Activated T-cell treated with anti-CD3 and anti-CD28 coated beads for 48 hours (primary cell): Measurements from ENCODE around the gene SULT2B1.
"Not testable (repeated sequence)": the region's sequence is repeated elsewhere in the genome, so short reads cannot be mapped to it uniquely, and the experiment has no call there.

Source experiments
- DNase-seq: peaks from one replicate; pipeline ENCODE4 v3.0.0-alpha.2; 2020; ENCODE audit warnings: low read depth

Gene SULT2B1

GRCh38 chr19:48529156-48529555 is 22.8 kb upstream of the SULT2B1 start:
- no peak for DNase-seq

DNA sequence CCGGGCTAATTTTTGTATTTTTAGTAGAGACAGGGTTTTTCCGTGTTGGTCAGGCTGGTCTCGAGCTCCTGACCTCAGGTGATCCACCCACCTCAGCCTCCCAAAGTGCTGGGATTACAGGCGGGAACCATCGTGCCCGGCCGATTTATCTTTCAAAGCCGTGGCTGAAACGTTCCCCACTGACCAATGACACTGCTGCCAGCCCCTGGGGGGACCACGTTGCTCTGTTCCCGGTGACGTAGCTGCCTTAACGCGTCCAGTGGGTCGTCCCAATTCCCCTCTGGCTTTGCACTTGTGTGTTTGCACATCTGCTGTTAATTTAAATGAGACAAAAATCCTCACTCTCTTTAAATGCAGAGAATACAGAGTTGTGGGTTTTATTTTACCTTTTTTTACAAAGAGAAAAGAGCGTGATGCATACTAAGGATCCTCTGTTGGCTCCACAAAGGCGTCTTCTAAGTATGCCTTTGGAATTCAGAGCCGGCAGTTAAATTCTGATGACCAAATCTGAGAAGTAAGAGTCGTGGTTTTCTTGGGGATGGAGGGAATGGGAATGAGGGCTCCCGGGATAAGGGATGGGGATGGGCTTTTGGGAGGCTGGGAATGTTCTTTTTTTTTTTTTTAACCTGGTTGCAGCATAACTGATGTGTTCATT is 21.8 kb upstream of the SULT2B1 start:
- DNase-seq: no peak

DNA sequence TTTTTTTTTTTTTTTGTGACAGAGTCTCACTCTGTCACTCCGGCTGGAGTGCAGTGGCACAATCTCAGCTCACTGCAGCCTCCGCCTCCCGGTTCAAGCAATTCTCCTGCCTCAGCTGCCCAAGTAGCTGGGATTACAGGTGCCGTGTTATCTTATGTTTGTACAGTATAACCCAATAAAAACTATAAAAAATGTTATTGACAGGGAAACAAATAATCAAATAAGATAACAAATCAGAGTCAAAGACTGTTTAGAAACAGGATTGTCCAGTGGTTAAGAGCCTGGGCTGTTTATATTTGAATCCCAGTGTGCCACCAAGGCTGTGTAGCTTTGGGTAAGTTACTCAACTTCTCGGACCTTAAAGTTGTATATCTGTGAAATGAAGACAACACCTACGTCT is 21.2 kb upstream of the SULT2B1 start:
- no peak for DNase-seq

DNA sequence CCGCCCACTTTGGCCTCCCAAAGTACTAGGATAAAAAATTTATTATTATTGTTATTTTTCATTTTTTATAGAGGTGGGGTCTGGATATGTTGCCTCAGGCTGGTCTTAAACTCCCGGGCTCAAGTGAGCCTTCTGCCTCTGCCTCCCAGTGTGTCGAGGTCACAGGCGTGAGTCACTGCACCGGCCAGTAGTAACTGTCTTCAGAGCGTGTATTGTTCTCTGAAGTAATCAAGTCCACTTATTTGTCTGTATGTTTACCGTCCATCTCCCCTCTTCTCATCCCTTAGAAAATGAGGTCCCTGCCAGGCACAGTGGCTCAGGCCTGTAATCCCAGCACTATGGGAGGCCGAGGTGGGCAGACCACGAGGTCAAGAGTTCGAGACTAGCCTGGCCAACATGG is 18.2 kb upstream of the SULT2B1 start:
- no peak for DNase-seq

DNA sequence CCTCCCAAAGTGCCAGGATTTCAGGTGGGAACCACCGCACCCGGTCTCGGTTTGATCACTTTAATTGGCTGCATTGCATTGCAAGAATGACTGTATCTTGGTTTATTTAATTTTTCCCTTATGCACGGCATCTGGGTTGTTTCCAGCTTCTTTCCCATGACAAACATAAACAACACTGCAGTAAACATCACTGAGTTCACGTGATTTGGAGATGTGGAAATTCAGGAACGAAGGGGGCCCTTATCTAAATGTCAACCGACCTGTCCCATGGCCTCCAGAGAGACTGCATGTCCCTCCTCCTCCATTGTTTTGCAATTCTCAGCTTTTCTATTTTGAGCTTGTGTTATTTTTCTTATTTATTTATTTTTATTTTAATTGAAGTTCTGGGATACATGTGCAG is 14.4 kb upstream of the SULT2B1 start:
- DNase-seq: no peak

GRCh38 chr19:48538057-48538456 is 13.9 kb upstream of the SULT2B1 start:
- DNase-seq: not testable (repeated sequence)

- no peak for DNase-seq
Measured at GRCh38 chr19:48539503-48540096, 12.4 kb upstream of the SULT2B1 start.

GRCh38 chr19:48540110-48540509 is 11.9 kb upstream of the SULT2B1 start:
- no peak for DNase-seq

DNA sequence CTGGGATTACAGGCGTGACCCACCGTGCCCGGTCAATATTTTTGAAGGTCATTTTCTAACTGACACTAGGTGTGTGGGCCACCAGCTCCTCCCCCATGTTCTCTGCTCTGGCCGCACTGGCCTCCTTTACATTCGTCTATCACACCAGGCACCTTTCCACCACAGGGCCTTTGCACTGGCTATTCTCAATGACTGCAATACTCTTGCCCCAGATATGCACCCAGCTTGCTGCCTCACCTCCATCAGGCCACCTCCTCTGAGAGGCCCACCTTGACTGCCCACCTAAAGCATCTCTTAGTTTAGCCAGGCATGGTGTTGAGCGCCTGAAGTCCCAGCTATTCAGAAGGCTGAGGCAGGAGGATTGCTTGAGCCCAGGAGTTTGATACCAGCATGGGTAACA is 10.2 kb upstream of the SULT2B1 start:
- DNase-seq: no peak

GRCh38 chr19:48543121-48543710 is 8.8 kb upstream of the SULT2B1 start:
- no peak for DNase-seq

DNA sequence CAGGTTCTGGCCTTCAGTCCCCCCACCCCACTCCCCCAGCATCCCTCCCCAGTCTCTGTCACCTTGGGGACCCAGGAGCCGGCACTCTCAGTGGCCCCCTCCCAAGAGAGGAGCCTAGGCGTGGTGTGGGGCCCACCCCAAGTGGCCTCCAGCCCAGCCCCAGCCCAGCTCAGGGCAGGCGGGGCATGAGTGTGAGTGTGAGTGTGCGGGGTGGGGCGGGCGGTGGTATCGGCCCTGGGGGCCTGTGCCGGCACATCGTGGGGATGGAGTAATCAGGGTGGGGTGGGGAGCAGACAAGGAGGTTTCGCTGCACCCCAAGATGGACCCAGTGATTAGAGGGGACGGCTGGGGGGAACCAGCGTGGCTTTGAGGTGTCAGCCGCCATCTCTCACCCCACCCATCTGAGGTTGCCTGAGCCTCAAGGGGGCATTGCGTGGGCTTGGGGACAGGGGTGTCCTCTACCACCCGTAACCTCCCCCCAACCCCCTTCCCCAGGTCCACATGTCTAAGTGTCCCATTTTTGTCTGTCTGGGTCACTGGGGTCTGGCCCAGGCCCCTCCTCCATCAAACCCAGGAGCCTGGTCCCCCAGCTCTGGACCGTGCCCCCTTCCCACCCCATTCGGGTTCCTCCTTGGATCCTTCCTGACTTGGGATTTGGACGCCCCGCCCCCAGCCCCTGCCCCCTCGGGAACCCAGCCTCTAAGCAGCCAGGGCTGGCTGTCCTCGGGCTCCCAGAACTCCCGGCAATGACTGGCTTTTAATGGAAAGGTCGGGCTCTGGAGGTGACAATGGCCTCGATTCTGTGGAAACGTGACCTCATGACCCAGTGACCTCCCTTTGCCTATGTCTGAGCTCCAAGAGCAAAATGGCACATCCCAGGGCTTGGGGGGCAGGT is 6.9 kb upstream of the SULT2B1 start:
- no peak for DNase-seq

GRCh38 chr19:48547722-48548121 is 4.2 kb upstream of the SULT2B1 start:
- no peak for DNase-seq

GRCh38 chr19:48548253-48548911 is 3.6 kb upstream of the SULT2B1 start:
- no peak for DNase-seq

GRCh38 chr19:48549380-48549779 is 2.6 kb upstream of the SULT2B1 start:
- no peak for DNase-seq

DNA sequence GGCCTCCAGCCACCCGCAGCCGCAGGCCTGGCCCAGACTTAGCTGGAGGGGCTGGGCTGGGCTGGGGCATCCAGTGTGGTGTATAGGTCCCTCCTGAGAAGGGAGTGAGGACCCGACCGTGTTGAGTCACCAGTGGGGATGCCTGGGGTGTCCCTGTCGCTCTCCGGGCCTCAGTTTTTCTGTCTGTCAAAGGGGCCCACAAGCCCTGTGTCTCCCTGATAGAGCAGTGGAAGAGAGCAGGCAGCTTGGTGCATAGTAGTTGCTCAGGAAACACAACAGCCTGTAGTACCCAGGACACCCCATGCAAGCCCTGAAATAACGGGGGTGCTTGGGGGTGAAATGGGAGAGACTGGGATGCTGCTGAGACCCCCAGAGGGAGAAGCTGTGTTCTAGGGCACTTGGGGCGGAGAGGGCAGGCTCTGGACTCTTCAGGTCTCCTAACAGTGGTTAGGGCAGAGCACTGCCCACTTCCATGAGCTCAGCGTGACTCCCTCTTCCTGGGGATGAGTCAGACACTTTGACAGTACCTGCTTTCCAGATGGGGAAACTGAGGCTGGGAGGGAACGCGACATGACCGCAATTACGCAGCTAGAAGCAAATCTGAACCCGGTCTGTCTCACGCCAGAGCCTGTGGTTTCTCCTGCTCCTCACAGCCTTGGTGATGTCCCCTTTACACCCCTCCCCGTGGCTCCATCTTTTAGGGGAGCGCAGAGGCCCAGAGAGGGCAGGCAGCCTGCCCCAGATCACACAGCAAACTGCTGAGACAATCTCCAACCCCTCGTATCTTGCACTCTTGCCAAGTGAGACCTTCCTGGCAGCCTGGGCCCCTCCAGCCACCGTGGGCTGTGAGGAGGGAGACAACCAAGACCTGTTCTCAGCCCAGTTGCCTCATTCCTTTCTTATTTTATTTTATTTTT is 692 bp downstream of the SULT2B1 start:
- DNase-seq: no peak

DNA sequence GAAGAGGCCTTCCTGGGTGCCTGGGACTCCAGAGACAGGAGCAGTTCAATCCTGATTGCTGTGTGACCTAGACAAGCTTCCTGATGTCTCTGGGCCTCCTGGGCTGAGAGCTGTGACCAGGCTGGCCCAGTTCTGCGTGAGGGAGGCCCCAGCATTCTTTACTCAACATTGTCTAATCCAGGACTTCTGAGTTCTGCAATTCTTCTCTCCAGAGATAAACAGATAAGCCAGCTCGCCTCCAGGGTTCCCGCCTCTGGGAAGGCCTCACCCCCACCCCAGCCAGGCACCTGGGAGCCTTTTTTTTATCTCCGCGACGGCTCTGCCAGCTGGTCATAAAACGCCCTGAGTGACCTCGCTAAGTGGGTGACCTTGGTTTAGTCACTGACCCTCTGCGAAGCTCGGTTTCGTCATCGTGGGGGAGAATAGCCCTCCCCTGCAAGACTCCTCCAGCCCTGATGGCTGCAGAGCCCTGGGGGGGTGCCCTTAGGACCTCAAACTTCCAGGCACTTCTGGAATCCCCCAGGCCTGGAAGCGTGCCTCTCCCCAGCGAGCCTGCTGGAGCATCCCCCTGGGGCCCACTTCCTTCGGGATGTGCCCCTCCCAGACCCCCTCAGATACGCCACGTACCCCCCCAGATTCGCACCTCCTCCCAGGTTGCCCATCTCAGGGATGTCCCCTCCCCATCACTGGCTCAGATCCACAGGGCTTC is 1.9 kb downstream of the SULT2B1 start:
- DNase-seq: no peak

- DNase-seq: no peak
Measured at GRCh38 chr19:48554385-48555091, 2.6 kb downstream of the SULT2B1 start.

DNA sequence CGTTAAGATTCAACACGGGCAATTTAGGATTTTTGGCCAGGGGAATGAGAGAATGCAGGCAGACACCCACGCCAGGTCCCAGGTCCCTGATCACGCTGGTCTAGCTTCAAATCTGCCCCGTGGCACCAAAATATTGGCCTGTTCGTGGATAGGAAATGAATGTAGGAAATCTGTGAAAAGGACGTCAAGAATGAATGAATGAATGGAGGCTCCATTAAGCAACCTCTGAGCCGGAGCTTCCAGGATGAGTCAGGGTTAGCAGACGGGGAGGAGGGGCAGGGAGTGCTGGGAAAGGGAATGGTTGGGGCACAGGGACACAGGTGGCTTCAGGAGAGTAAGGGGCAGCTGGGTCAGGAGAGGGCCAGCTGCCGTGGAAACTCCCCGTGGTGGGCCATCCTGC is 4.2 kb downstream of the SULT2B1 start:
- DNase-seq: no peak

GRCh38 chr19:48556825-48557224 is 4.9 kb downstream of the SULT2B1 start:
- no peak for DNase-seq
